ENCODE results near the gene INPP5A.

DNA sequence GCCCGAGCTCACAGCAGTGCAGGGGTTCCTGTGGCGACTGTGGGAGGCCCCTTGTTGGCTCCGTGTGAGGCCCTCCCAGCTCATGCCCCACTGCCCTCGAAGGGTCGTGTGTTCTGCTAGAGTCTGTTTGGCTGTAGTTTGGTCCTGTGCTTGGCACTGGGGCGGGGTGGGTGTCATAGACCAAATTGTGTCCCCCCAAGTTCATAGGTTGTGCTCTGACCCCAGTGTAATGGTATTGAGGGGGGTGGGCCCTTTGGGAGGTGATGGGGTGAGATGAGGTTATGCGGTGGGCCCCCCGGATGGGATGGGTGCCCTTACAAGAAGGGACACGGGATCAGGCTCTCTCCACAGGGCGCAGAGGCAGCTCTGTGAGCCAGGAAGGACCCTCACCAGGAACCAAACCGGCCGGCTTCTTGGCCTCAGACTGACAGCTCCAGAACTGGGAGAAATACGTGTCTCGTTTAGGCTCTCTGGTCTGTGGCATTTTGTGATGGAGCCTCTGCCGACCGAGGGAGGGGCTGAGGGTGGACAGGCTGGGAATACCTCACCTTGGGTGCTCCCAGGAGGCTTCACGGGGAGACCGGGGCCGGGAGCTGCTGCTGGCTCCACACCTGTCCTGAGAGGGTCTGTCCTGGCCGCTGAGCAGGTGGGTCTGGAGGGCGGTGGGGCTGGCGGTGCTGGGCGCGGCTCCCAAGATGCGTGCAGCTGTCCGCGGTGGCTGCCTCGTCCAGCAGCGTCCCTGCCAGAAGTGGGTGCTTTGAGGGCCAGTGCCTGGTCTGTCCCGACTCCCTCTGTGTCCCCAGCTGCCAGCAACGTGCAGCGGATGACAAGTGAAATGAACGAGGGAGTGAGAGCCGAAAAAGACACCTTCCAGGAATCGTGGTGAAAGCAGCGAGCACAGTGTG is 89.4 kb downstream of the INPP5A start:
- TF ChIP-seq CTCF (conservative IDR thresholded peaks at IDR 0.05; ENCODE audit: low read length) (no peak), EZH2phosphoT487 (IDR thresholded peaks at IDR 0.05; ENCODE audit: borderline replicate concordance) (no peak)

All from Loucy (cell line).